OCI-LY7 (cell line): ENCODE measurements around the gene PARP16.

Experiments
- EZH2phosphoT487 ChIP-seq: fragments of 200-600 bp; sonication (generic); IDR thresholded peaks from 2 replicates; pipeline ENCODE4 v1.6.1; 2018; ENCODE audit warnings: low read depth, borderline replicate concordance, mild to moderate bottlenecking, mixed run types, antibody characterized with exemption, low read length, moderate library complexity, mixed read lengths
- TF ChIP-seq, protein P1 (sequence below): fragments of 200-600 bp; sonication (generic); conservative IDR thresholded peaks from 2 replicates; pipeline ENCODE4 v1.5.1; 2014; ENCODE audit warnings: mild to moderate bottlenecking, antibody characterized with exemption, low read length, moderate library complexity, mixed read lengths

DNA sequence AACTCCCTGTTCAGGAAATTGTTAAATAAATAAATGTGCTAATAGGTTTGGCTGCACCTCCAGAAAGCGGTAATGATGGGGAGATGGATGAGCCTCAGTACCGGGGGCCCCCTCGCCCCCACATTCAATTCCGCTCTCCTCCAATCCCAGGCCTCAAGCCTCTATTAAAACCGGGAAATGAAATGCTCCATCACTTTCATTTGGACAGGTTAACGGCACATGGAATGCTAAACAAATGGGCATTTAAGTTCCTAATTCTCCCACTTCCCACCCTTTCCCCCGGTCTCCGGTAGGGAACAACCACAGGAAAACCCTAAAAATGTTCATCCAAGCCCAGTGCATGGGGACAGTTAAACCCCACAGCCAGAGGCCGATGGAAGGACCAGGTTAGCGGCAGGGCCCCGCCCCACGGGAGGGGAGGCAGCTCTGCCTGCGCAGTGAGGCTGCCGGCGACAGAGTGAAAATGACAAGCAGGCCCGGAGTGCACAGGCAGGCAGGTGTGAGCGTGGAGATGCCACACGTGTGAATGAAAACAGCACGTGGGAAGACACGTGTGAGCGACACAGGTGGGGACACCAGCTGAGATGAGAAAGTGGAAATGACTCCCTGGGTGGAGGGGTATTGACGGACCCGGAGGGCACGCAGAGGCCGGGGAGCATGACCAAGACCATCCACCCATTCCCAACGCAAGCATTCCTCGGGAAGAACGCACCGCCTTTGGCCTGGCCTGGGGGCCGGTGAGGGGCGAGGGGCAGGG lies 45.9 kb upstream of the PARP16 start:
- TF ChIP-seq, protein P1, sequence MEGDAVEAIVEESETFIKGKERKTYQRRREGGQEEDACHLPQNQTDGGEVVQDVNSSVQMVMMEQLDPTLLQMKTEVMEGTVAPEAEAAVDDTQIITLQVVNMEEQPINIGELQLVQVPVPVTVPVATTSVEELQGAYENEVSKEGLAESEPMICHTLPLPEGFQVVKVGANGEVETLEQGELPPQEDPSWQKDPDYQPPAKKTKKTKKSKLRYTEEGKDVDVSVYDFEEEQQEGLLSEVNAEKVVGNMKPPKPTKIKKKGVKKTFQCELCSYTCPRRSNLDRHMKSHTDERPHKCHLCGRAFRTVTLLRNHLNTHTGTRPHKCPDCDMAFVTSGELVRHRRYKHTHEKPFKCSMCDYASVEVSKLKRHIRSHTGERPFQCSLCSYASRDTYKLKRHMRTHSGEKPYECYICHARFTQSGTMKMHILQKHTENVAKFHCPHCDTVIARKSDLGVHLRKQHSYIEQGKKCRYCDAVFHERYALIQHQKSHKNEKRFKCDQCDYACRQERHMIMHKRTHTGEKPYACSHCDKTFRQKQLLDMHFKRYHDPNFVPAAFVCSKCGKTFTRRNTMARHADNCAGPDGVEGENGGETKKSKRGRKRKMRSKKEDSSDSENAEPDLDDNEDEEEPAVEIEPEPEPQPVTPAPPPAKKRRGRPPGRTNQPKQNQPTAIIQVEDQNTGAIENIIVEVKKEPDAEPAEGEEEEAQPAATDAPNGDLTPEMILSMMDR: no peak
- no peak for TF ChIP-seq EZH2phosphoT487
